ENCODE results near the gene TRMT1L.

Gene TRMT1L

GRCh38 chr1:185104083-185104482 is 52.7 kb downstream of the TRMT1L start:
- no peak overlapping the region for H3K4me3 ChIP-seq (replicated peaks; ENCODE audit: insufficient read depth, low read length)
- no peaks in the 10 kb centered on the region for H3K27me3 ChIP-seq (ENCODE audit: insufficient read depth, poor library complexity, severe bottlenecking)
- TF ChIP-seq CTCF (IDR thresholded peaks at IDR 0.05; ENCODE audit: insufficient read depth, low read length) = no peak
- no peak for TF ChIP-seq REST (IDR thresholded peaks at IDR 0.05; ENCODE audit: insufficient replicate concordance, low read depth)
- TF ChIP-seq GABPA (IDR thresholded peaks at IDR 0.05; ENCODE audit: low read depth) = no peak
- TF ChIP-seq POLR2AphosphoS5 (IDR thresholded peaks at IDR 0.05; ENCODE audit: low read depth) = no peak
- H3K27ac ChIP-seq (replicated peaks) = no peak overlapping the region
- no peak for DNase-seq (ENCODE audit: low read depth in 1 of 2, low spot score in 1 of 2)

GRCh38 chr1:185096531-185096930 is 60.2 kb downstream of the TRMT1L start:
- Histone ChIP-seq H3K27me3 (ENCODE audit: insufficient read depth, poor library complexity, severe bottlenecking) (no peaks in the 10 kb centered on the region), H3K4me3 (replicated peaks; ENCODE audit: insufficient read depth, low read length) (no peak overlapping the region), H3K27ac (replicated peaks) (no peak overlapping the region)
- no peak for DNase-seq (ENCODE audit: low read depth in 1 of 2, low spot score in 1 of 2)
- TF ChIP-seq GABPA (IDR thresholded peaks at IDR 0.05; ENCODE audit: low read depth) = no peak
- no peak for TF ChIP-seq SPI1 (IDR thresholded peaks at IDR 0.05; ENCODE audit: borderline replicate concordance, low read depth)
- TF ChIP-seq POLR2AphosphoS5 (IDR thresholded peaks at IDR 0.05; ENCODE audit: low read depth) = no peak
- TF ChIP-seq CTCF (IDR thresholded peaks at IDR 0.05; ENCODE audit: insufficient read depth, low read length) = no peak
- no peak for TF ChIP-seq REST (IDR thresholded peaks at IDR 0.05; ENCODE audit: insufficient replicate concordance, low read depth)

- no peak for DNase-seq (ENCODE audit: low read depth in 1 of 2, low spot score in 1 of 2)
- no peak for TF ChIP-seq REST (IDR thresholded peaks at IDR 0.05; ENCODE audit: insufficient replicate concordance, low read depth)
- no peak for TF ChIP-seq POLR2AphosphoS5 (IDR thresholded peaks at IDR 0.05; ENCODE audit: low read depth)
- no peak for TF ChIP-seq SPI1 (IDR thresholded peaks at IDR 0.05; ENCODE audit: borderline replicate concordance, low read depth)
- TF ChIP-seq CTCF (IDR thresholded peaks at IDR 0.05; ENCODE audit: insufficient read depth, low read length) = no peak
- no peak for TF ChIP-seq GABPA (IDR thresholded peaks at IDR 0.05; ENCODE audit: low read depth)
- no peaks in the 10 kb centered on the region for H3K27me3 ChIP-seq (ENCODE audit: insufficient read depth, poor library complexity, severe bottlenecking)
- no peak overlapping the region for H3K4me3 ChIP-seq (replicated peaks; ENCODE audit: insufficient read depth, low read length)
- no peak overlapping the region for H3K27ac ChIP-seq (replicated peaks)
Measured at GRCh38 chr1:185094761-185095160, 62.0 kb downstream of the TRMT1L start.

All from HL-60 (cell line).